HG02798 (cell line): Measurements from ENCODE around the gene TFAP2C.

ENCODE experiments used
- ATAC-seq: cut with Tn5 transposase; IDR thresholded peaks from one replicate; pipeline ENCODE4 v1.9.1; 2021; ENCODE audit warnings: mild to moderate bottlenecking; ENCODE audit not compliant: unreplicated experiment, poor library complexity

Gene TFAP2C

GRCh38 chr20:56628873-56629463 is at the start of gene TFAP2C:
TSS of gene TFAP2C (plus strand) at chr20:56629306. CDS start at chr20:56629545, 239 bp downstream.
- ATAC-seq, result no peak

GRCh38 chr20:56580226-56580625 is 48.9 kb upstream of the TFAP2C start:
- no peak for ATAC-seq

GRCh38 chr20:56581701-56582100 is 47.4 kb upstream of the TFAP2C start:
- ATAC-seq, result no peak

GRCh38 chr20:56582542-56582941 is 46.6 kb upstream of the TFAP2C start:
- ATAC-seq, result no peak

GRCh38 chr20:56584916-56585315 is 44.2 kb upstream of the TFAP2C start:
- no peak for ATAC-seq

GRCh38 chr20:56587307-56588041 is 41.6 kb upstream of the TFAP2C start:
- no peak for ATAC-seq

GRCh38 chr20:56588996-56589395 is 40.1 kb upstream of the TFAP2C start:
- no peak for ATAC-seq

GRCh38 chr20:56589633-56590032 is 39.5 kb upstream of the TFAP2C start:
- no peak for ATAC-seq

- no peak for ATAC-seq
Measured at GRCh38 chr20:56590888-56591287, 38.2 kb upstream of the TFAP2C start.

- no peak for ATAC-seq
Measured at GRCh38 chr20:56592211-56592610, 36.9 kb upstream of the TFAP2C start.

- ATAC-seq, result no peak
Measured at GRCh38 chr20:56592817-56593216, 36.3 kb upstream of the TFAP2C start.

- ATAC-seq, result no peak
Measured at GRCh38 chr20:56595746-56596475, 33.2 kb upstream of the TFAP2C start.

GRCh38 chr20:56601166-56601565 is 27.9 kb upstream of the TFAP2C start:
- ATAC-seq, result no peak

- no peak for ATAC-seq
Measured at GRCh38 chr20:56604673-56605072, 24.4 kb upstream of the TFAP2C start.

GRCh38 chr20:56605261-56605996 is 23.7 kb upstream of the TFAP2C start:
- ATAC-seq, result no peak

GRCh38 chr20:56606174-56606945 is 22.7 kb upstream of the TFAP2C start:
- no peak for ATAC-seq

GRCh38 chr20:56607061-56607704 is 21.9 kb upstream of the TFAP2C start:
- ATAC-seq, result no peak

- no peak for ATAC-seq
Measured at GRCh38 chr20:56608376-56608775, 20.7 kb upstream of the TFAP2C start.

- ATAC-seq, result no peak
Measured at GRCh38 chr20:56609321-56609720, 19.8 kb upstream of the TFAP2C start.

GRCh38 chr20:56610098-56610497 is 19.0 kb upstream of the TFAP2C start:
- no peak for ATAC-seq
